Stimulated activated CD8-positive, alpha-beta memory T cell treated with anti-CD3 and anti-CD28 coated beads, Interleukin-4, amount 100 ng/mL, for 4 hours (primary cell): ENCODE measurements around the gene ASIC2.

Source experiments
- DNase-seq, 2 donors: peaks; one replicate each; pipeline ENCODE4 v3.0.0-alpha.2; 2020; ENCODE audit warnings: low read depth in 2 of 2, low spot score in 1 of 2

Gene ASIC2

GRCh38 chr17:33024688-33025486 is 268.2 kb downstream of the ASIC2 start:
- DNase-seq = no peak

- DNase-seq = no peak
These were observed 269.3 kb downstream of the ASIC2 start for GRCh38 chr17:33023790-33024189.

GRCh38 chr17:33021731-33022408 is 271.2 kb downstream of the ASIC2 start:
- DNase-seq = no peak

- no peak for DNase-seq
These were observed 273.8 kb downstream of the ASIC2 start for GRCh38 chr17:33019161-33019890.

- DNase-seq = no peak
These were observed 275.7 kb downstream of the ASIC2 start for GRCh38 chr17:33017366-33017765.

- DNase-seq = no peak
These were observed 276.2 kb downstream of the ASIC2 start for GRCh38 chr17:33016920-33017319.

GRCh38 chr17:33015716-33016346 is 277.3 kb downstream of the ASIC2 start:
- DNase-seq = no peak

- no peak for DNase-seq
These were observed 278.3 kb downstream of the ASIC2 start for GRCh38 chr17:33014751-33015150.

- no peak for DNase-seq
These were observed 279.3 kb downstream of the ASIC2 start for GRCh38 chr17:33013596-33014375.

GRCh38 chr17:33012522-33013033 is 280.5 kb downstream of the ASIC2 start:
- no peak for DNase-seq

- DNase-seq = no peak
These were observed 283.5 kb downstream of the ASIC2 start for GRCh38 chr17:33009636-33010035.

- no peak for DNase-seq
These were observed 285.9 kb downstream of the ASIC2 start for GRCh38 chr17:33007186-33007585.

- DNase-seq = no peak
These were observed 290.8 kb downstream of the ASIC2 start for GRCh38 chr17:33002246-33002645.

GRCh38 chr17:32998887-32999228 is 294.2 kb downstream of the ASIC2 start:
- DNase-seq = no peak

GRCh38 chr17:32998111-32998886 is 294.8 kb downstream of the ASIC2 start:
- peak; percentile 11 to 66 for DNase-seq

GRCh38 chr17:32995416-32996045 is 297.6 kb downstream of the ASIC2 start:
- DNase-seq = no peak

GRCh38 chr17:32993977-32994376 is 299.1 kb downstream of the ASIC2 start:
- DNase-seq = no peak

GRCh38 chr17:32992321-32993033 is 300.6 kb downstream of the ASIC2 start:
- DNase-seq = no peak
